CD4-positive, alpha-beta T cell treated with Interleukin-15 for 1 hour (primary cell): ENCODE data around the gene DEAF1.
"Not testable (repeated sequence)": the region's sequence is repeated elsewhere in the genome, so short reads cannot be mapped to it uniquely, and the experiment has no call there.

Source experiments
- DNase-seq: peaks from one replicate; pipeline ENCODE4 v3.0.0-alpha.2; 2020

Gene DEAF1

GRCh38 chr11:694563-695287, at the start of gene DEAF1:
Gene DEAF1, minus strand, starts transcription at chr11:695222. Its CDS starts 175 bp downstream, at chr11:695047.
- DNase-seq, result peak; percentile 98

- no peak for DNase-seq
Observed at GRCh38 chr11:742571-743201, 47.7 kb upstream of the DEAF1 start.

DNA sequence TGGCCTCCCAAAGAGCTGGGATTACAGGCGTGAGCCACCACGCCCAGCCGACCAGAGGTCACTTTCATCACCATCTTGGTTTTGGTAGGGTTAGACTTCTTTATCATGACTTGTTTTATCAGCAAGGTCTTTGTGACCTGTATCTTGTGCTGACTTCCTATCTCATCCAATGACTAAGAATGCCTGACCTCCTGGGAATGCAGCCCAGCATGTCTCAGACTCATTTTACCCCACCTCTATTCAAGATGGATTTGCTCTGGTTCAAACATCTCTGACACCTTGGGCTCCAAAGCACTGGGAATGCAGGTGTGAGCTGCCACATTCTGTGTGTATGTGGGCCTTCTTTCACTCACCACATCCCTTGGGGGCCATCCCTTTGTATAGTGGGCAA, 47.1 kb upstream of the DEAF1 start:
- DNase-seq, result no peak

DNA sequence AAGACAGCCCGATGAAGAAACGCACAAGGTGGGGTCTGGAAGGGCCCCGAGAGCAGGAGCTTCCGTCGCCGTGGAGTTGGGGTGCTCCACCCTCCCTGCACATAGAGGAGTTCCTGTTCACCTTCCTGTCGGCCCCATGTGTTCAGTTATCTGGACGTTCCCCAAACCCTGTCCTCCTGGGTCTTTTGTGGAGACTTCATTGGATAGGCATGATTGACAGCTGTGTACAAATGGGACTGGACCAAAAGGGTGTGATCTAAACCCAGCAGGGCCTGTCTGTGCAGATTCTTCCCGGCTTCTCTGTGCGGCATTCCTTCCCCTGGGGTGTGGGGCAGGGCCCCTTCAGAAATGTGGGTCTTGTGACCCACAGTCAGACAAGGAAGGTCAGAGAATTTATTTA, 42.9 kb upstream of the DEAF1 start:
- not testable (repeated sequence) for DNase-seq

GRCh38 chr11:737366-737765, 42.3 kb upstream of the DEAF1 start:
- no peak for DNase-seq

- DNase-seq, result not testable (repeated sequence)
Observed at GRCh38 chr11:734541-734940, 39.5 kb upstream of the DEAF1 start.

DNA sequence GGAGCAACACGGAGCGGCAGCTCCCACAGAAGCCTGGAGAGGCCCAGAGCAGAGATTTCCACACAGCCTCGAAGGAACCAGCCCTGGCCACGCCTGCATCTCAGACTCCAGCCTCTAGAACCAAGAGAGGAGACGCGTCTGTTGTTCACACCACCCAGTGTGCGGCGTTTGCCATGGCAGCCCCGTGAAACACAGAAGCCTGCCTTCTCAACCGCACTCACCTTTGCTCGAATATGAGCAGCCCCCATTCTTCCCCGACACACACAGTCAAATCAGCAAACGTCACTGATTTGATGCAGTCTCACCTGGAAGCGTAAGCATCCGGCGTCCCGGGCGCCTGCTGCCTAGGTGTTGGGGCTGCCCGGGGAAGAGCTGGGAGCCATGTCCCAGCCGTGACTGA, 38.0 kb upstream of the DEAF1 start:
- DNase-seq, result no peak

GRCh38 chr11:729492-730074, 34.6 kb upstream of the DEAF1 start:
- DNase-seq, result no peak

- DNase-seq, result no peak
Observed at GRCh38 chr11:728901-729491, 34.0 kb upstream of the DEAF1 start.

DNA sequence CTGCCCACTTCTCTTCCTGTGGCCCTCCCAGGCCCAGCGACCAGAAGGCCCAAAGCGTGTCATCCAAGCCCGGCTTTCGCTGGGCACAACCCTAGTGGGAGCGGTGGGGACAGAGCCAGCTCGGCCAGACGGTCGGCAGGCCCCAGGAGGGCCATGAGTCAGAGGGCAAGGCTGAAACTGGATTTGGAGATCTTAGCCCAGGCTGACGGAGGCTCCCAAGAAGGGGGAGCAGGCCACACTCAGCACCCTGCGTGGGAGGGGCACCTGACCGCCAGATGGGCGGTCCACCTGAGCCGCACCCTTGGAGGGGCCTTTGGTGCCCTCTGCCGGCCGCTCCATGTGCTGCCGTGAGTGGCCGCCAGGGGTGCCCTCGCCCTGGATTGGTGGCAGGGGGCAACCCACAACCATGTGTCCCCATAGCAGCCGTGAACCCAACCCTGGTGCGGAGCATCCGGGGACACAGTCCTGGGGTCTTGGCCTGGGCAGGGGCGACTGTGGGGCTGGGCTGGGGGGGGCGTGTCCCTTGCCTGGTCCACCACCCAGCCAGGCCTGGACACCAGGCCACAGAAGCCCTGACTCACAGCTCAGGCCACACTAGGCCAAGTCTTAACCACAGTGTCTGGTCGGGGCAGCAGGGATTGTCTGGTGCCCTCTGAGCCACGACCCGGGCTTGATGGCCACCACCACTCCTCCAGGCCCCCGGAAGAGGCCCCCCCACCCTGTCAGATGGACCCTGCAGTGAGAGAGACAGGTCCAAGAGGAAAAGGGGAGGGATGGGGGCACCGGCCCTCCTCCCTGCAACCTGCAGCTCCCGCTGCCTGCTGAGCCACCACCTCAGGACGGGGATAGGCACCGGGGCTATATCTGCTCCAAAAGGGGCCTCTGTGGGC, 33.1 kb upstream of the DEAF1 start:
- DNase-seq, result peak; percentile 81

- no peak for DNase-seq
Observed at GRCh38 chr11:727281-727701, 32.3 kb upstream of the DEAF1 start.

DNA sequence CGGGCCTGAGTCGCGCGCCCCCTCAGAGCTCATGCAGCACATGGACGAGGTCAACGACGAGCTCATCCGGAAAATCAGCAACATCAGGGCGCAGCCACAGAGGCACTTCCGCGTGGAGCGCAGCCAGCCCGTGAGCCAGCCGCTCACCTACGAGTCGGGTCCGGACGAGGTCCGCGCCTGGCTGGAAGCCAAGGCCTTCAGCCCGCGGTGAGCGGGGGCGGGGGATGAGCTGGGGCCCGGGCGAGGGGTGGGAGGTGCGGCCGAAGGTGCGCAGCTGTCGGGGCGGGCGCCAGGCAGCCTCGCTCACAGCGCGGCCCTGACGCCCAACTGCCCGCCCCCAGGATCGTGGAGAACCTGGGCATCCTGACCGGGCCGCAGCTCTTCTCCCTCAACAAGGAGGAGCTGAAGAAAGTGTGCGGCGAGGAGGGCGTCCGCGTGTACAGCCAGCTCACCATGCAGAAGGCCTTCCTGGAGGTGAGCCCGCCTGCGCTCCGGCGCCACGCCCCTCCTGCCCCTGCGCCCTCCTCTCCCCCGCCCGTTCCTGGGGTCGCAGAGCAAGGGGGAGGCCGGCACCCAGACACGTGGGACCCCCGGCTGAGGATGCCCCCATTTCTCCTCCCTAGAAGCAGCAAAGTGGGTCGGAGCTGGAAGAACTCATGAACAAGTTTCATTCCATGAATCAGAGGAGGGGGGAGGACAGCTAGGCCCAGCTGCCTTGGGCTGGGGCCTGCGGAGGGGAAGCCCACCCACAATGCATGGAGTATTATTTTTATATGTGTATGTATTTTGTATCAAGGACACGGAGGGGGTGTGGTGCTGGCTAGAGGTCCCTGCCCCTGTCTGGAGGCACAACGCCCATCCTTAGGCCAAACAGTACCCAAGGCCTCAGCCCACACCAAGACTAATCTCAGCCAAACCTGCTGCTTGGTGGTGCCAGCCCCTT, 31.5 kb upstream of the DEAF1 start:
- DNase-seq, result peak; percentile 44

DNA sequence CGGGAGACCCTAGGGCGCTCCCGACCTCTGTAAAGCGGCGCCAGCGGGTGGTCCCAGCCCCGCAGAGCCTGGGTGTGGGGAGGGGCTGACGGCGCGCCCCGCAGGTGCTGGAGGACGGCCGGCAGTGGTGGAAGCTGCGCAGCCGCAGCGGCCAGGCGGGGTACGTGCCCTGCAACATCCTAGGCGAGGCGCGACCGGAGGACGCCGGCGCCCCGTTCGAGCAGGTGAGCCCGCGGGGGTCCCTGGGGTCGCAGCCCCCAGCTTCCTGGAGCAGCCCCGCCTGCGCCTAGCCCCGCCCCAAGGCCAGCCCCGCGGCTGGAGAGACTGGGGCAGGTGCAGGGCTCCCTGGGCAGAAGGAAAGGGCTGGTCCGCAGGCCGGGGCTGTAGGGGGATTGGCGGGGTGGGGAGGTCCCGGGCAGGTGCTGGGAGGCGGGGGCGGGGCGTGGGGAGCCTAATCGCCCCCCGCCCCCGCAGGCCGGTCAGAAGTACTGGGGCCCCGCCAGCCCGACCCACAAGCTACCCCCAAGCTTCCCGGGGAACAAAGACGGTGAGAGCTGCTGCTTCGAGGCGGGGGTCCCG, 30.7 kb upstream of the DEAF1 start:
- DNase-seq, result no peak

- DNase-seq, result no peak
Observed at GRCh38 chr11:724778-725386, 29.9 kb upstream of the DEAF1 start.

DNA sequence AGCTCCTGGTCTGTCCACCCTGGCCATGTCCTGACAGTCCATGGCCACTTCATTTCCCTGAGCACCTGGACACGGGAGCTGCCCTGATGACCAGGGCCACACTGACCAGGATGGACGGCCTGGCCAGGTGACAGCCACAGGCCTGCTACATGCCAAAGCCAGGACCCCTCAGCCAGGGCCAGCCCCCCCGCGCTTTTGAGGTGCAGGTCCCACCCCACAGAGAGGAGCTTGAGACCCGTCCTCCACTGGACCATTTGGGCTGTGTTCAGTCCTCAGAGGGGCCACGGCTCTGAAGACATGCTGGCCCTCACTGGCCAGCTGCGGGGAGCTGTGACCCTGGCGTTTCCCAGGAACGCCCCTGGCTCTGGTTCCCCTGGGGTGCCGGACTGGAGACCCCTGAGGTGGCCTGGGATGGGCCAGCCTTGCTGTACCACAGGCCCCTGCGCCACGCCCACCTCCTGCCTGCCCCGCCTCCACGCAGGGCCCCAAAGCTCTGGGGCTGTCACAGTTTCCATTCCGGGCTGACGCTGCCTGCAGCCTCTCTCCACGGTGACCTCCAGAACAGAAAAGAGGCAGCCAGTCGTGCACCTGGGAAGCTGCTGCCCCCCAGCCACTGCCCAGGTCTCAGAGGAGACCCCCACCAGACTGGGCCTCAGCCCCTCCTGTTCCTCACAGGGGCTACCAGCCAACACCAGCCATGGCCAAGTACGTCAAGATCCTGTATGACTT, 29.2 kb upstream of the DEAF1 start:
- DNase-seq, result no peak

- peak; percentile 66 for DNase-seq
Observed at GRCh38 chr11:723120-723883, 28.3 kb upstream of the DEAF1 start.

- DNase-seq, result no peak
Observed at GRCh38 chr11:722346-722811, 27.4 kb upstream of the DEAF1 start.

DNA sequence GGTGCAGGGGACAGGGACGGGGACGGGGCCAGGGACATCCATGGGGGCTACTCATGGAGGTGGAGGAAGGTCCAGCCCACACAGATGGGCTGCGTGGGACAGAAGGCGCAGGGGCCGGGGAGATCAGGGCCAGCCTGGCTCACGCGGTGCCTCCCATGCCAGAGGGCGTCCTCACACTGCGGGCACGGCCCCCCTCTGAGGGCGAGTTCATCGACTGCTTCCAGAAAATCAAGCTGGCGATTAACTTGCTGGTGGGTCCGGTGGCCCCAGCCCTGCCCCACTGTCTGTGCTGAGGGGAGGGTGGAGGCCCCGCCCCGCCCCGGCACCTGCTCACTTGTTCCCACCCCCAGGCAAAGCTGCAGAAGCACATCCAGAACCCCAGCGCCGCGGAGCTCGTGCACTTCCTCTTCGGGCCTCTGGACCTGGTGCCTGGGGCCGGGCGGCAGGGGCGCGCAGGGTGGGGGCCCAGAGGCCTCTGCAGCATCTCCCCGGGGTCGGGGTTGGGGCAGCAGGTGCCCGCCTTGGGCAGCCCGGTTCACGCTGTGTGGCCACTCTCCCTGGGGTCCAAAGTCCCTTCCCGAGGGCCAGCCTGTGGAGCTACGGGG, 26.8 kb upstream of the DEAF1 start:
- DNase-seq, result peak; percentile 74

- DNase-seq, result no peak
Observed at GRCh38 chr11:721247-721740, 26.3 kb upstream of the DEAF1 start.
